Activated T-cell treated with anti-CD3 and anti-CD28 coated beads, Interleukin-2, amount 50 U/mL, for 24 hours (primary cell): Measurements from ENCODE around the gene BNC2.

Experiments used
- DNase-seq: peaks from one replicate; pipeline ENCODE4 v3.0.0-alpha.2; 2020
- H3K27ac Mint-ChIP-seq: 2 replicates; pipeline ENCODE4 v1.8.0; 2020; ENCODE audit warnings: mild to moderate bottlenecking, mixed read lengths
- H3K27me3 Mint-ChIP-seq: 2 replicates; pipeline ENCODE4 v1.8.0; 2020; ENCODE audit warnings: mixed read lengths
- H3K36me3 Mint-ChIP-seq: 2 replicates; pipeline ENCODE4 v1.8.0; 2020; ENCODE audit warnings: low read depth, mixed read lengths
- H3K4me1 Mint-ChIP-seq: 2 replicates; pipeline ENCODE4 v1.8.0; 2020; ENCODE audit warnings: low read depth, mixed read lengths
- H3K4me3 Mint-ChIP-seq: 2 replicates; pipeline ENCODE4 v1.8.0; 2020; ENCODE audit warnings: mild to moderate bottlenecking, moderate library complexity, mixed read lengths
- H3K9me3 Mint-ChIP-seq: 2 replicates; pipeline ENCODE4 v1.8.0; 2020; ENCODE audit warnings: mixed read lengths

BNC2 gene

GRCh38 chr9:16834817-16835216, 35.7 kb downstream of the BNC2 start:
- Mint-ChIP-seq H3K4me1 (no peaks in the 10 kb centered on the region), H3K4me3 (no peak overlapping the region), H3K36me3 (no peaks in the 10 kb centered on the region), H3K27ac (no peak overlapping the region), H3K9me3 (peaks cover 8% of the 10 kb centered on the region), H3K27me3 (peaks cover 2% of the 10 kb centered on the region)
- no peak for DNase-seq

- no peak for DNase-seq
- no peak overlapping the region for H3K4me3 Mint-ChIP-seq
Observed at GRCh38 chr9:16833296-16833835, 37.1 kb downstream of the BNC2 start.

GRCh38 chr9:16832101-16832500, 38.4 kb downstream of the BNC2 start:
- Mint-ChIP-seq H3K4me1 (no peaks in the 10 kb centered on the region), H3K27ac (no peak overlapping the region), H3K9me3 (peaks cover 12% of the 10 kb centered on the region), H3K4me3 (no peak overlapping the region), H3K27me3 (peaks cover 15% of the 10 kb centered on the region), H3K36me3 (no peaks in the 10 kb centered on the region)
- no peak for DNase-seq

More at GRCh38 chr9:16833296-16833835, 37.1 kb downstream of the BNC2 start:
- Mint-ChIP-seq H3K27ac (no peak overlapping the region), H3K36me3 (no peaks in the 10 kb centered on the region), H3K4me1 (no peaks in the 10 kb centered on the region), H3K27me3 (peaks cover 8% of the 10 kb centered on the region), H3K9me3 (peaks cover 7% of the 10 kb centered on the region)

GRCh38 chr9:16830806-16831205, 39.7 kb downstream of the BNC2 start:
- no peak for DNase-seq
- Mint-ChIP-seq H3K27me3 (peaks cover 16% of the 10 kb centered on the region), H3K4me1 (no peaks in the 10 kb centered on the region), H3K36me3 (no peaks in the 10 kb centered on the region), H3K4me3 (no peak overlapping the region), H3K27ac (no peak overlapping the region), H3K9me3 (peaks cover 12% of the 10 kb centered on the region)

GRCh38 chr9:16828340-16829281, 41.9 kb downstream of the BNC2 start:
- no peak overlapping the region for H3K4me3 Mint-ChIP-seq
- no peaks in the 10 kb centered on the region for H3K4me1 Mint-ChIP-seq
- H3K27me3 Mint-ChIP-seq, result peaks cover 13% of the 10 kb centered on the region
- DNase-seq, result no peak
- H3K36me3 Mint-ChIP-seq, result no peaks in the 10 kb centered on the region
- H3K27ac Mint-ChIP-seq, result no peak overlapping the region
- H3K9me3 Mint-ChIP-seq, result peaks cover 12% of the 10 kb centered on the region

- Mint-ChIP-seq H3K4me3 (no peak overlapping the region), H3K36me3 (no peaks in the 10 kb centered on the region), H3K9me3 (peaks cover 10% of the 10 kb centered on the region), H3K27me3 (peaks cover 13% of the 10 kb centered on the region), H3K4me1 (no peaks in the 10 kb centered on the region), H3K27ac (no peak overlapping the region)
- no peak for DNase-seq
Observed at GRCh38 chr9:16825971-16826625, 44.4 kb downstream of the BNC2 start.

GRCh38 chr9:16825331-16825725, 45.1 kb downstream of the BNC2 start:
- peaks cover 10% of the 10 kb centered on the region for H3K9me3 Mint-ChIP-seq
- H3K27me3 Mint-ChIP-seq, result peaks cover 13% of the 10 kb centered on the region

GRCh38 chr9:16824545-16825330, 45.7 kb downstream of the BNC2 start:
- H3K9me3 Mint-ChIP-seq, result peaks cover 10% of the 10 kb centered on the region
- H3K36me3 Mint-ChIP-seq, result no peaks in the 10 kb centered on the region
- H3K27ac Mint-ChIP-seq, result no peak overlapping the region
- no peaks in the 10 kb centered on the region for H3K4me1 Mint-ChIP-seq
- H3K4me3 Mint-ChIP-seq, result no peak overlapping the region
- no peak for DNase-seq
- H3K27me3 Mint-ChIP-seq, result peaks cover 13% of the 10 kb centered on the region

More at GRCh38 chr9:16825331-16825725, 45.1 kb downstream of the BNC2 start:
- H3K4me3 Mint-ChIP-seq, result no peak overlapping the region
- H3K27ac Mint-ChIP-seq, result no peak overlapping the region
- no peaks in the 10 kb centered on the region for H3K4me1 Mint-ChIP-seq
- H3K36me3 Mint-ChIP-seq, result no peaks in the 10 kb centered on the region
- no peak for DNase-seq

GRCh38 chr9:16823906-16824305, 46.6 kb downstream of the BNC2 start:
- peaks cover 11% of the 10 kb centered on the region for H3K27me3 Mint-ChIP-seq
- no peak for DNase-seq
- no peaks in the 10 kb centered on the region for H3K4me1 Mint-ChIP-seq
- no peaks in the 10 kb centered on the region for H3K36me3 Mint-ChIP-seq
- no peak overlapping the region for H3K4me3 Mint-ChIP-seq
- no peak overlapping the region for H3K27ac Mint-ChIP-seq
- peaks cover 8% of the 10 kb centered on the region for H3K9me3 Mint-ChIP-seq

GRCh38 chr9:16821344-16821743, 49.1 kb downstream of the BNC2 start:
- no peaks in the 10 kb centered on the region for H3K36me3 Mint-ChIP-seq
- H3K4me3 Mint-ChIP-seq, result no peak overlapping the region
- no peak overlapping the region for H3K27ac Mint-ChIP-seq
- H3K9me3 Mint-ChIP-seq, result peaks cover 3% of the 10 kb centered on the region
- H3K27me3 Mint-ChIP-seq, result no peaks in the 10 kb centered on the region
- no peaks in the 10 kb centered on the region for H3K4me1 Mint-ChIP-seq
- no peak for DNase-seq

- no peaks in the 10 kb centered on the region for H3K27me3 Mint-ChIP-seq
- no peak overlapping the region for H3K27ac Mint-ChIP-seq
- peaks cover 3% of the 10 kb centered on the region for H3K9me3 Mint-ChIP-seq
Observed at GRCh38 chr9:16817514-16817913, 53.0 kb downstream of the BNC2 start.

GRCh38 chr9:16817002-16817401, 53.5 kb downstream of the BNC2 start:
- H3K36me3 Mint-ChIP-seq, result no peaks in the 10 kb centered on the region
- no peaks in the 10 kb centered on the region for H3K9me3 Mint-ChIP-seq
- H3K27ac Mint-ChIP-seq, result no peak overlapping the region
- H3K4me3 Mint-ChIP-seq, result no peak overlapping the region
- no peak for DNase-seq
- H3K4me1 Mint-ChIP-seq, result no peaks in the 10 kb centered on the region
- no peaks in the 10 kb centered on the region for H3K27me3 Mint-ChIP-seq

More at GRCh38 chr9:16817514-16817913, 53.0 kb downstream of the BNC2 start:
- DNase-seq, result no peak
- H3K4me1 Mint-ChIP-seq, result no peaks in the 10 kb centered on the region
- H3K36me3 Mint-ChIP-seq, result no peaks in the 10 kb centered on the region
- H3K4me3 Mint-ChIP-seq, result no peak overlapping the region

GRCh38 chr9:16816011-16816410, 54.5 kb downstream of the BNC2 start:
- no peak for DNase-seq
- Mint-ChIP-seq H3K9me3 (no peaks in the 10 kb centered on the region), H3K36me3 (no peaks in the 10 kb centered on the region), H3K4me1 (no peaks in the 10 kb centered on the region), H3K27me3 (no peaks in the 10 kb centered on the region), H3K27ac (no peak overlapping the region), H3K4me3 (no peak overlapping the region)

- no peak overlapping the region for H3K27ac Mint-ChIP-seq
- no peak for DNase-seq
- H3K36me3 Mint-ChIP-seq, result no peaks in the 10 kb centered on the region
- H3K4me3 Mint-ChIP-seq, result no peak overlapping the region
- H3K27me3 Mint-ChIP-seq, result no peaks in the 10 kb centered on the region
- H3K9me3 Mint-ChIP-seq, result no peaks in the 10 kb centered on the region
- no peaks in the 10 kb centered on the region for H3K4me1 Mint-ChIP-seq
Observed at GRCh38 chr9:16815079-16815478, 55.4 kb downstream of the BNC2 start.
